Common myeloid progenitor, CD34-positive (primary cell): ENCODE results near the gene EEF1AKMT4.

Experiments
- CTCF ChIA-PET: fragments of 350-600 bp; sonication (Branson Sonifier 250); formaldehyde crosslinking; loops from one replicate; lab custom pipeline; 2021; ENCODE audit warnings: antibody characterized with exemption; lab: Charles Lee
- POLR2A ChIA-PET: fragments of 350-600 bp; sonication (Branson Sonifier 250); formaldehyde crosslinking; loops from one replicate; lab custom pipeline; 2021; ENCODE audit warnings: antibody characterized with exemption; lab: Charles Lee
- DNase-seq, 3 donors: peaks; one replicate each; pipeline versions ENCODE4 v3.0.0 to v3.0.0-alpha.2; 2013
- H3K27ac ChIP-seq, 2 experiments: 1 replicate in 1 of 2; 2 replicates in 1 of 2; pipeline ENCODE4 v1.7.0; 2013; ENCODE audit warnings: inconsistent platforms in 2 of 2, low read length in 2 of 2, mild to moderate bottlenecking in 2 of 2, low read depth in 1 of 2, moderate library complexity in 1 of 2; ENCODE audit not compliant: severe bottlenecking in 2 of 2, insufficient read depth in 1 of 2, poor library complexity in 1 of 2
- H3K27me3 ChIP-seq, 5 experiments: replicated peaks in 2 of 5; 1 replicate in 3 of 5; 2 replicates in 2 of 5; pipeline versions ENCODE4 v1.6.1 to v1.7.0; 2013; ENCODE audit warnings: low read length in 4 of 5, mild to moderate bottlenecking in 2 of 5, moderate library complexity in 2 of 5, inconsistent platforms in 1 of 5; ENCODE audit not compliant: insufficient read depth in 5 of 5, control insufficient read depth in 4 of 5
- H3K36me3 ChIP-seq, 4 experiments: 1 replicate in 2 of 4; 2 replicates in 2 of 4; pipeline versions ENCODE4 v1.6.1 to v1.7.0; 2013; ENCODE audit warnings: low read length in 3 of 4, control low read depth in 1 of 4, mild to moderate bottlenecking in 1 of 4; ENCODE audit not compliant: control insufficient read depth in 4 of 4, insufficient read depth in 4 of 4
- H3K4me1 ChIP-seq, 4 experiments: 1 replicate in 3 of 4; 2 replicates in 1 of 4; pipeline versions ENCODE4 v1.6.1 to v1.7.1; 2013; ENCODE audit warnings: low read length in 3 of 4, mild to moderate bottlenecking in 3 of 4, control low read depth in 1 of 4, inconsistent platforms in 1 of 4, moderate library complexity in 1 of 4; ENCODE audit not compliant: control insufficient read depth in 4 of 4, insufficient read depth in 4 of 4; ENCODE audit errors: control extremely low read depth in 1 of 4
- H3K4me3 ChIP-seq, 7 experiments: 1 replicate in 4 of 7; 2 replicates in 3 of 7; pipeline versions ENCODE4 v1.5.1 to v1.7.0; 2013; ENCODE audit warnings: mild to moderate bottlenecking in 7 of 7, low read length in 6 of 7, moderate library complexity in 6 of 7, inconsistent platforms in 2 of 7, low read depth in 2 of 7, control low read depth in 1 of 7; ENCODE audit not compliant: insufficient read depth in 4 of 7, control insufficient read depth in 1 of 7; ENCODE audit errors: extremely low read depth in 1 of 7
- H3K9me3 ChIP-seq, 5 experiments: 1 replicate in 4 of 5; 2 replicates in 1 of 5; pipeline versions ENCODE4 v1.6.1 to v1.7.1; 2013; ENCODE audit warnings: low read length in 4 of 5, mild to moderate bottlenecking in 2 of 5, inconsistent platforms in 1 of 5, low read depth in 1 of 5, moderate library complexity in 1 of 5; ENCODE audit not compliant: control insufficient read depth in 4 of 5, insufficient read depth in 2 of 5; ENCODE audit errors: control extremely low read depth in 1 of 5
- WGBS: methylation state at CpG from one replicate; pipeline ENCODE4 v1.1.5; 2013; ENCODE audit not compliant: insufficient coverage; 5-methylcytosine and 5-hydroxymethylcytosine counted together

The EEF1AKMT4 gene

DNA sequence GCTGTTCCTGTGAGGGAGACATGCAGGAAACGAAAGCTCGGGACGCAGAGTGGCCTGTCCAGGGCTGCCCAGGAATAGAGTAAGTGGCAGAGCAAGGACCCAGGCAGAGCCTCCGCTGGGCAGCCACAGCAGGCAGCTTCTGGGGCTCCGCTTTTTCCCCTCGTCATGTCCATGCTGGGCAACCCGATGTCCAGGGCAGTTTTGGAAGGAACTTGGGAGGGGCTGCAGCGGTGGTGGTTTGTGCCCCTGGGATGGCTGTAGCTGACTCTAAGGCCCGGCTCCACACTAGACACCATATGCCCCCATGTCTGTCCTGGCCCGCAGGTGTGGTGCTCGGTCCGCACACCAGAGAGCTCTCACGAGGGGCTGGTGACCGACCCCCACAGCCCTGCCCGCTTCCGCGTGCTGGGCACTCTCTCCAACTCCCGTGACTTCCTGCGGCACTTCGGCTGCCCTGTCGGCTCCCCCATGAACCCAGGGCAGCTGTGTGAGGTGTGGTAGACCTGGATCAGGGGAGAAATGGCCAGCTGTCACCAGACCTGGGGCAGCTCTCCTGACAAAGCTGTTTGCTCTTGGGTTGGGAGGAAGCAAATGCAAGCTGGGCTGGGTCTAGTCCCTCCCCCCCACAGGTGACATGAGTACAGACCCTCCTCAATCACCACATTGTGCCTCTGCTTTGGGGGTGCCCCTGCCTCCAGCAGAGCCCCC is 42.4 kb downstream of the EEF1AKMT4 start:
- CTCF ChIA-PET: interaction anchor here (0.7 to 2.3 kb wide), 7 partner anchors 21 to 396 kb away, joined by 3 to 7 read pairs (median 5); partner anchors contain the start of gene EEF1AKMT4

GRCh38 chr3:184295771-184296170 is 46.3 kb downstream of the EEF1AKMT4 start:
- POLR2A ChIA-PET: interaction anchor here (0.6 kb wide), 1 partner anchor 438 kb away, joined by 3 read pairs; no protein-coding TSS in a partner anchor
- no peak overlapping the region for H3K27ac ChIP-seq
- H3K27me3 ChIP-seq: peaks cover 0 to 7% (median 0%) of the 10 kb centered on the region in 5 experiments
- WGBS: 85% methylated on average over 3 of the region's 3 CpGs
- H3K36me3 ChIP-seq: peaks cover 0 to 6% (median 3%) of the 10 kb centered on the region in 4 experiments
- H3K4me1 ChIP-seq: peaks cover 6 to 14% (median 13%) of the 10 kb centered on the region in 4 experiments
- DNase-seq: no peak
- CTCF ChIA-PET: interaction anchor here (0.6 to 1.6 kb wide), 4 partner anchors 9 to 988 kb away, joined by 3 to 6 read pairs (median 4); no protein-coding TSS in a partner anchor
- H3K4me3 ChIP-seq: no peak overlapping the region
- no peaks in the 10 kb centered on the region for H3K9me3 ChIP-seq

More for the DNA sequence above, 42.4 kb downstream of the EEF1AKMT4 start:
- WGBS: 89% methylated on average over 19 of the region's 21 CpGs
- Histone ChIP-seq H3K4me1 (peaks cover 0 to 4% (median 0%) of the 10 kb centered on the region in 4 experiments), H3K36me3 (no peaks in the 10 kb centered on the region), H3K9me3 (no peaks in the 10 kb centered on the region), H3K27me3 (peaks cover 0 to 8% (median 2%) of the 10 kb centered on the region in 5 experiments), H3K27ac (no peak overlapping the region), H3K4me3 (no peak overlapping the region)
- no peak for DNase-seq
- POLR2A ChIA-PET: no interaction called here

DNA sequence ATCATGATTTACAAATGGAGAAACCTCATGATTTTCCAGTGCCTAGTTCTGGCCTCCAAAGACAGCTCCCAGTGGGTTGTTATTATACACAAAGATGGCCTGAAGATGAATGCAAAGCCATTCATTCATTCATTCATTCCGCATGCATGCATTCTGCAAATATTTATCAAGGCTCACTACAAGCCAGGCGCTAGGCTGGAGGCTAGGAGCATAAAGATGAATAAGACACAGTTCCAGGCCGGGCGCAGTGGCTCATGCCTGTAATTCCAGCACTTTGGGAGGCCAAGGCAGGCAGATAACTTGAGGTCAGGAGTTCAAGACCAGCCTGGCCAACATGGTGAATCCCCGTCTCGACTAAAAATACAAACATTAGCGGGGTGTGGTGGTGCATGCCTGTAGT is 47.1 kb downstream of the EEF1AKMT4 start:
- DNase-seq: no peak
- peaks cover 4 to 12% (median 8%) of the 10 kb centered on the region in 4 experiments for H3K36me3 ChIP-seq
- H3K4me3 ChIP-seq: no peak overlapping the region
- ChIA-PET CTCF (interaction anchor here (1.6 kb wide), 1 partner anchor 10 kb away, joined by 6 read pairs; no protein-coding TSS in a partner anchor), POLR2A (no interaction called here)
- no peak overlapping the region for H3K27ac ChIP-seq
- H3K4me1 ChIP-seq: peaks cover 6 to 14% (median 13%) of the 10 kb centered on the region in 4 experiments
- WGBS: 100% methylated on average over 4 of the region's 7 CpGs
- peaks cover 0 to 7% (median 0%) of the 10 kb centered on the region in 5 experiments for H3K27me3 ChIP-seq
- no peaks in the 10 kb centered on the region for H3K9me3 ChIP-seq

GRCh38 chr3:184298759-184299487 is 49.5 kb downstream of the EEF1AKMT4 start, which contains the start of gene PSMD2:
TSS of gene PSMD2 (plus strand) at chr3:184299241. CDS start at chr3:184299267, 26 bp downstream.
- H3K4me3 ChIP-seq: peak within 1 kb of the TSS; percentile 80 to 94 (median 90)
- WGBS: under 1% methylated on average over 60 of the region's 78 CpGs
- CTCF ChIA-PET: interaction anchor here (1.0 kb wide), 1 partner anchor 71 kb away, joined by 3 read pairs; no protein-coding TSS in a partner anchor
- peaks cover 6 to 14% (median 11%) of the 10 kb centered on the region in 4 experiments for H3K4me1 ChIP-seq
- DNase-seq: peak; percentile 97 to 98 (median 98)
- peaks cover 0 to 5% (median 0%) of the 10 kb centered on the region in 5 experiments for H3K27me3 ChIP-seq
- peaks cover 20 to 35% (median 27%) of the 10 kb centered on the region in 4 experiments for H3K36me3 ChIP-seq
- no peaks in the 10 kb centered on the region for H3K9me3 ChIP-seq
- H3K27ac ChIP-seq: peak within 1 kb of the TSS; percentile 80 to 91
- POLR2A ChIA-PET: no interaction called here

GRCh38 chr3:184299488-184300377 is 50.3 kb downstream of the EEF1AKMT4 start:
- 22% methylated on average over 20 of the region's 29 CpGs for WGBS

DNA sequence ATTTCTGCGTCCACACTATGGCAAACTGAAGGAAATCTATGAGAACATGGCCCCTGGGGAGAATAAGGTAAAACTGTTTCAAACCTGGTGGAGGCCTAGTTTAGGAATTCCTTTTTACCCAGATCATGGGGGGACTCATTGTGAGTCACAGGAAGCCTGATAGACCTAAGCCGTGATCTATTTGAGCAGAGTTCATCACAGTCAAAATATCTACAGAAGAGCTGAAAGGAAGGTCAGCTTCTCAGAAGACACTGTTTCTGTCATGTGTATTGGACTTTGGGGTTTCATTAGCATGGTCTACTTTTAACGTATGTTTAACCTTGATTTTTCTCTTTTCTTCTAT is 50.9 kb downstream of the EEF1AKMT4 start:
- 100% methylated on average over 2 of the region's 3 CpGs for WGBS
- Histone ChIP-seq H3K4me1 (peaks cover 6 to 14% (median 11%) of the 10 kb centered on the region in 4 experiments), H3K36me3 (peaks cover 26 to 47% (median 36%) of the 10 kb centered on the region in 4 experiments), H3K27ac (peak overlapping the region in 1 of 2 experiments; percentile 91), H3K4me3 (peak overlapping the region in 5 of 7 experiments; percentile 40 to 92 (median 89)), H3K27me3 (peaks cover 0 to 5% (median 0%) of the 10 kb centered on the region in 5 experiments), H3K9me3 (no peaks in the 10 kb centered on the region)
- POLR2A ChIA-PET: no interaction called here
- CTCF ChIA-PET: interaction anchor here (0.9 kb wide), 4 partner anchors 11 to 73 kb away, joined by 3 to 5 read pairs (median 3); no protein-coding TSS in a partner anchor
- no peak for DNase-seq

More at GRCh38 chr3:184299488-184300377, 50.3 kb downstream of the EEF1AKMT4 start:
- POLR2A ChIA-PET: no interaction called here
- Histone ChIP-seq H3K9me3 (no peaks in the 10 kb centered on the region), H3K4me3 (peak overlapping the region; percentile 74 to 92 (median 89)), H3K36me3 (peaks cover 25 to 43% (median 33%) of the 10 kb centered on the region in 4 experiments), H3K4me1 (peaks cover 6 to 14% (median 11%) of the 10 kb centered on the region in 4 experiments), H3K27ac (peak overlapping the region; percentile 80 to 91), H3K27me3 (peaks cover 0 to 5% (median 0%) of the 10 kb centered on the region in 5 experiments)
- no peak for DNase-seq
- CTCF ChIA-PET: interaction anchor here (0.9 to 1.0 kb wide), 3 partner anchors 11 to 71 kb away, joined by 3 to 5 read pairs (median 3); no protein-coding TSS in a partner anchor
